CD4-positive, alpha-beta T cell treated with Interleukin-21 for 1 hour (primary cell): ENCODE measurements around the gene VAT1L.

Experiments
- DNase-seq: peaks from one replicate; pipeline ENCODE4 v3.0.0-alpha.2; 2020

VAT1L gene, protein sequence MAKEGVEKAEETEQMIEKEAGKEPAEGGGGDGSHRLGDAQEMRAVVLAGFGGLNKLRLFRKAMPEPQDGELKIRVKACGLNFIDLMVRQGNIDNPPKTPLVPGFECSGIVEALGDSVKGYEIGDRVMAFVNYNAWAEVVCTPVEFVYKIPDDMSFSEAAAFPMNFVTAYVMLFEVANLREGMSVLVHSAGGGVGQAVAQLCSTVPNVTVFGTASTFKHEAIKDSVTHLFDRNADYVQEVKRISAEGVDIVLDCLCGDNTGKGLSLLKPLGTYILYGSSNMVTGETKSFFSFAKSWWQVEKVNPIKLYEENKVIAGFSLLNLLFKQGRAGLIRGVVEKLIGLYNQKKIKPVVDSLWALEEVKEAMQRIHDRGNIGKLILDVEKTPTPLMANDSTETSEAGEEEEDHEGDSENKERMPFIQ

DNA sequence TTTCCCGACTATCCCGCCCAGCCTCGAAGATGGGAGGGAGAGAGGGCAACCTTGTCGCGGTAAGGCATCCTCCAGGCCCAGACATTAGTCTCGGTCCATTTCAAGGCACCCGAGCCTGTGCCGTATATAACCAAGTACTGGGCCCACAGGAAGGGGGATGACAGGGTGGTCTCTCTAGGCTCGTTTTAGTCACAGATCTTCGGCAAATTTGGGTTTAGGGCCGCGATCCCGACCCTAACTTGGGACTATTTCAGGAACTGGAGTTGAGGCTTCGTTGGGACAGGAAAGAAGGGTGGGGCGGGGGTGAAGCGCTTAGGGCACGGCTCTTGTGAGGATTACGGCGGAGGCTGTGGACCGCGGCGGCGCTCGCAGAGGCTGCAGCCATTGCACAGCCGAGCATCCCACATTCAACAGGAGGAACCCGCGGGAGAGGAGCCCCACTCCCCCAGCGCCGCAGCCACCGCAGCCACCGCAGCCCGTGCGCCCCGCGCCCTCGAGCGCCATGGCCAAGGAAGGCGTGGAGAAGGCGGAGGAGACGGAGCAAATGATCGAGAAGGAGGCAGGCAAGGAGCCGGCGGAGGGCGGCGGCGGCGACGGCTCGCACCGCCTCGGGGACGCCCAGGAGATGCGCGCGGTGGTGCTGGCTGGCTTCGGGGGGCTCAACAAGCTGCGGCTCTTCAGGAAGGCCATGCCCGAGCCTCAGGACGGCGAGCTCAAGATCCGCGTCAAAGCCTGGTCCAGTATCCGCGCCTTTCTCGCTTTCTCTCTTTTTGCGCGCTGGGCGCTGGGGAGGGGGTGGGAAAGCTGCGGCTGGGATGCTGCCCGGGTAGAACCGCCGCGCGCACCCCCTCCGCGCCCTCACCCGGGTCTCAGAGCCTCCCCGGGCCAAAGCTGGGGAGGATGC lies at the start of gene VAT1L:
Gene VAT1L, plus strand, starts transcription at position 384 of the 904 bp plus-strand sequence. Its CDS starts 119 bp downstream, at position 503.
- no peak for DNase-seq

DNA sequence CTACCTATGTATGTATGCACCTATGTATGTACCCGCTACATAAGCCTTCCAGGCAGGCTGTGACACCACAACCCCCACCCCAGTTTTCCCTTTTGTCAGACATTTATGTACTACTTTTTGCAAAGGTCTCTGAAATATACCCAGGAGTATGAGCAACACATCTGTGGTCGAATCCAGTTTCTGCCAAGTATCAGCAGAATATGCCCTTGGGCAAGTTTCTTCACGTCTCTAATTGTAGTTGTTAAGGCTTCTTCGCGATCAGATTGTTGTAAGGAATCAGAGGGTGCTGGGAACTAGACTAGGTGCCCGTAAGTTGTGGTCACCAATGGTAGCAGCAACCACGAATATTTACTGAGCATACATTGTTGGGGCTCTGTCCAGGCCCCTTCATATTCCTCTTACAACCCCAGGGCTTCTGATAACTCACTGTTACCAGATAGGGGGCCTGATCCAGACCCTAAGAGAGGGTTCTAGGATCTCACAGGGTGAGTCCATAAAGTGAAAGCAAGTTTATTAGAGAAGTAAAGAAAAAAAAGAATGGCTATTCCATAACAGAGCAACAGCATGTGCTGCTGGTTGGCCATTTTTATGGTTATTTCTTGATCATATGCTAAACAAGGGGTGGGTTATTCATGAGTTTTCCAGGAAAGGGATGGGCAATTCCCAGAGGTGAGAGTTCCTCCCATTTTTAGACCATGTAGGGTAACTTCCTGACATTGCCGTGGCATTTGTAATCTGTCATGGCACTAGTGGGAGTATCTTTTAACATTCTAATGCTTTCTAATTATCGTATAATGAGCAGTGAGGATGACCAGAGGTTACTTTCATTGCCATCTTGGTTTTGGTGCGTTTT lies 49.4 kb upstream of the VAT1L start:
- DNase-seq = no peak

DNA sequence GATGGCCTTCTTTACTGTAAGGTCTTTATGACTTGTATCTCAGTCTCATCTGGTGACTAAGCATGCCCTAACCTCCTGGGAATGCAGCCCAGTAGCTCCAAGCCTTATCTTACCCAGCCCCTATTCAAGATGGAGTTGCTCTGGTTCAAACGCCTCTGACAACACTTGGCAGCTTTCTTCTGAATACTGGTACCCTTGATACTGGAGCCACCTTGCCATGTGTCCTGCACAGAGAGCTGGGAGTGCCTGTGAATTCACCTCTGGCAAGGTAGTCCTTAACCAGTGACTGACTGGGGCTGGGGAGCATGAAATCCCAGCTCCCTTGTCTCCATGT lies 48.8 kb upstream of the VAT1L start:
- DNase-seq = no peak

DNA sequence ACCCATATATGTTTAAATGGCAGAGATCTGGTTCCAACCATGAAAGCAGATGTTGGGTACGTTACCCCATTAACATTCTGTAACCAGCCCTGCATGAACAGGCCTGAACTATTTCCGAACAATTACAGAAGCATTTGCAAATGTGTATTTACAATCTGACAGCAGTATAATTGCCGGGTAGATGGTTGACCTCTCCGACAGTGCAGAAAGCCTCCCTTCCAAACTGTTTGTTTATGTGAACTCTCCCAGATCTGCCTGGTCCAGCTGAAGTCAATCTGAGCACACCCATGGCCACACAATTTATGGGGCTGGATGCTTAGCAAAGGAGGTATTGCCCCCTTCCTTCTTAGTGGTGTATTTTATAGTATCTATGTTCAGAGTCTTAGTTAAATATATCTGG lies 44.2 kb upstream of the VAT1L start:
- no peak for DNase-seq

DNA sequence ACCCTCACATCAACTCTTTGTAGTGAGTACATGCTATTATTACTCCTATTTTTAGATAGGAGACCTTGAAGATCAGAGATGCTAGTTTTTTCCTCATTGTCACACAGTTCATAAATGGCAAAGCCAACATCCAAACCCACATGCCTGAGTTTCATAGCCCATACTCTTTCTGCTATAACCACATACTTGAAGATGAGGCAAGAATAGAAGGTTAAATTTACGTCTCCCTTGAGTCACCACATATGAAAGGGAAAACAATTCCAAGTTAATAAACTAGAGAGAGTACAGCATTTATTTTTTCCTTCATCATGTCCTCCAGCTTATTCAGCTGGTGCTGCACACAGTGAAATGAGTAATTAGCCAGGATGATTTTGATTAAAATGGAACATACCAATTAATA lies 42.4 kb upstream of the VAT1L start:
- DNase-seq = no peak

DNA sequence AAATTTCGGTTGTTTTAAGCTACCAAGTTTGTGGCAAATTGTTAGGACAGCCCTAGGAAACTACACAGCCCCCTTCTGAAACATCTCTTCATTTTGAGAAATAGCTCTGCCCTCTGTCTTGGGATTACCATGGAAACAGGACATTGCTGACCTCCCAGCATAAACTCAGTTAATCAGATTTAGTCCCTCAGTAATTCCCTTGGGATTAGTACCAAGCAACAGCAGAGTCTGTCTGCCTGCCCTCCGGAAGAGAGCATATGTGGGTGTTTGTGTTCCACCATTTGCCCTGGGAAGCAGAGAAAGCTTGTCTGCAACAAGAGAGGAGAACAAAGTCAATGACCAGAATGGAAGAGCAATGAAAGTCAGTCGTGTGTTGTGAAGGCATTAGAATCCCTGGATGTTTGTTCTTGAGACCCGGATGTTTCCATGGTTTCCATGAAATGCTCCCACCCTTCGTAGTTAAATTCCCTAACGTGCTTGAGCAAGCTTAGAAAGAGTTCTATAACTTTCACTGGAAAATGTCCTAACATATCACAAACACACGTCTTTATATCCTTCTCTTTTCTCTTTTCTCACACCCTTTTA lies 39.9 kb upstream of the VAT1L start:
- no peak for DNase-seq

DNA sequence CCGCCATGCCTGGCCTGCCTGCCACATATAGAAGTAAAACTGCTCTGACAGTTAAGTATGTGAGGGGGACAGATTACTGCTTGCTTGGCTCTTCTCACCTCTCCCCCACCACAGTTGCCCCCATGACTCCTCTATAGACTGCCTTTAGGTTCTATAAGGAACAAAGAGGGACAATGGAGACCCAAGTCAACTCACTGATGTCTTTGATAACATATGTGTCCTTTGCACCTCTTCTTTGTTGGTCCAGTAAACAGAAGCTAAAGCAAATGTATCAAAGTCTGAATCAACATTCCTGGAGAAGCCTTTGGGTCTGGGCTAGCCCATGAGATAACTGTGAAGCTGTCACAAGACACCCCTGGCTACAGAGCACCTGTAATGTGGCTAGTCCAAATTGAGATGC lies 38.9 kb upstream of the VAT1L start:
- DNase-seq = no peak

DNA sequence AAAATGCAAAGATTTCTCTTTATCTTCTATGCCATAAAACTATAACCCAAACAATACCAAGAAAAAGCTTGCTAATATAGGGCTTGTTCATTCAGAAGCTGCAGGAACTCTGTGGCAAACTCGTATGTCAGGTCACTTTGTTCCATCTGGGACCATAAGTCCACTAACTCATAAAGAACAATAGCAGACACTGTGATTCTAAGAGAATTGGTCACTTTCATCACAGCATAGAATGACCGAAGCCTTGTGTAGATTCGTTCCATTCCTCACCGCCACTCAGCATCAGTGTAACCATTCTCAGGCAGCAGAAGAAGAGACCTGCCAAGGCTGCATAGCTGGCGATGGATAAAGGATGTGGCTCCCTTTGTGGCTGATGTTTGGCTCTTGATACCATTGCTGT lies 30.3 kb upstream of the VAT1L start:
- DNase-seq = no peak

DNA sequence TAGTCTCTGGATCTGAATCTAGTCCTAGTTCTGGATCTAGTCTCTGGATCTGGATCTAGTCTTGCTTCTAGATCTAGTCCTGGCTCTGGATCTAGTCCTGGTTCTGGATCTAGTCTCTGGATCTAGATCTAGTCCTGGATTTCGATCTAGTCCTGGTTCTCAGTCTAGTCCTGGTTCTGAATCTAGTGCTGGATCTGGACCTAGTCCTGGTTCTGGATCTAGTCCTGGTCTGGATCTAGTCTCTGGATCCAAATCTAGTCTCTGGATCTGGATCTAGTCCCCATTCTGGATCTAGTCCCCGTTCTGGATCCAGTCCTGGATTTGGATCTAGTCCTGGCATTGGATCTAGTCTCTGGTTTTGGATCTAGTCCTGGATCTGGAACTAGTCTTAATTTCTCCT lies 29.9 kb upstream of the VAT1L start:
- DNase-seq = no peak

DNA sequence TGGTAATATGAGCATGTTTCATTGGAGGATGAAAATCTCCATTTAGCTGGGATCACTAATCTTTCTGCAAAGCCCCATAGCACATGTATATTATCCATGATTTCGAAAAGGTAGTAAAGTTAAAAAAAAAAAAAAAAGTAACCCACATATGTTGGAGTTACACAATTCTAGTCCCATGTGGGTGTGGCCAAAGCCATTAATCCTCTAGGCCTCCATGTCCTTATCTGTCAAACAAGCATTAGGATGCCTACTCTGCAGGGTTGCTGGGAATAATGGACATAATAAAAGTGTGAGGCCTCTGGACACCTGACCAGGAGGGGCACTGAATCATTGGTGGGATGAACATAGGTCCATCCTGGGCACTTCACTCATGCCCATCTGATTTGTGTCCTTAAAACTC lies 29.2 kb upstream of the VAT1L start:
- DNase-seq = no peak

DNA sequence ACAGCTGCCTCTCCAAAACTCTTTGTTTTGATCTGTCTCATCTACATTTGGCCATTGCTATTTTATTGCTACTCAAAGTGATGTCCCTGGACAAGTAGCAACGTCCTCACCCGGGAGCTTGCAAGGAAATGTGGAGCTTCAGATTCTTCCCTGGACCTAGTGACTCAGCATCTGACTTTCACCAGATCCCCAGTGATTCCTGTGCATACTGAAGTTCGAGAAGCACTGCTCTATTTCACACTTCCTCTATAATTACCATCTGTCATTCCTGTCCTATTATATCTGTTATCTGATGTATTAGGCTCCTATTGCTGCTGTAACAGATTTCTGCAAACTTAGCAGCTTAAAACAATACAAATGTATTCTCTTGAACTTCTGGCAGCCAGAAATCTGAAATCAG lies 28.5 kb upstream of the VAT1L start:
- no peak for DNase-seq

DNA sequence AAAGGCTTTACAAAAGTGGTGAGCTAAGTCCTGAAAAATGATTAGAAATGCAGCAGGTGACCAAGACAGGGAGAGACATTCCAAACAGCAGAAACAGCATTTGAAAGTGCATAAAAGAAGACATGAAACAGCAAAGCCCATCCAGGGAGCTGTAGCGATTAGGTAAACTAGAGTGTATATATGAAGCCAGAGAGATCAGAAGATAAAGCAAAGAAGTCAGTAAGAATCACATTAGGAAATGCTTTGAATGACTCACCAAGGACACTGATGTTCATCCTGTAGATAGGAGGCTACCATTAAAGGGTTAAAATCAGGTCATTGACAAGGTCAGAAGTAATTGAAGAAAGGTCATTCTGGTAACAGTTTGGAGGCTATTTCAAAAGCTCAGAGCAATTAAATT lies 27.6 kb upstream of the VAT1L start:
- DNase-seq = no peak

DNA sequence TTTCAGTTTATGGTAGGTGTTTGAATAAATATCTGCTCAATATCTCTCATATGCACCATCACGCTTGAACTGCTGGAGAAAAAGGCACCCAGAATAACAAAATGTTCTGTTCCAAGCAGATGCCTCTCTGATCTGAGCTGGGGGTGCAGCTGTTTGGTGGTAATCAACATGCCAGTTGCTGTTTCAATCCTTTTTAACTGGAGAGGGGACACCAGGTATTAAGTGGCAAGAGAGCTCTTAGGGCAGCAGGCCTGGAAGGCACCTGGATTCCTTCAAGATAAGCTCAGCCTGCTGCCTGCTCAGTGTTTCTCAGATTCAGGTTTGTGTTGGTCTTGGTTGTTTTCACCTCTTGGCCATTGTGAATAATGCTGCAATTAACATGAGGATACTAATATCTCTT lies 27.2 kb upstream of the VAT1L start:
- no peak for DNase-seq

DNA sequence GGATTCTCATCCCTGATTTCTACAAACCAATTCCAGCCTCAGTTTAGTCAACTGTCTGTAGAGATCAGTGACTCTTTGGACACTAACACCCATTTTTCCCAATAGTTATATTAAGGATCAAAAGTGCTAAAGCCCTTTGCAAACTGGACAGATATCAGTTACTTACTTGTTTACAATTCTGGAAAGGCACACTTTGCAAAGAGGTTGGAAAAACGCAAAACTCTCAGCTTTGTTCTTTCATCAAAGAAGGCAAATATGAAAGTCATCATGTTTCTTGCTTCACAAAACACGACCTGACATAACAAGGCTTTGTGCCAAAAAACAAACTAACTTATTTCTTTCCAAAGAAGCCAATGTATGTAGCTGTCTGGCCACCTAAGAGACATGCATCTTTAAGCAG lies 26.1 kb upstream of the VAT1L start:
- DNase-seq = no peak

DNA sequence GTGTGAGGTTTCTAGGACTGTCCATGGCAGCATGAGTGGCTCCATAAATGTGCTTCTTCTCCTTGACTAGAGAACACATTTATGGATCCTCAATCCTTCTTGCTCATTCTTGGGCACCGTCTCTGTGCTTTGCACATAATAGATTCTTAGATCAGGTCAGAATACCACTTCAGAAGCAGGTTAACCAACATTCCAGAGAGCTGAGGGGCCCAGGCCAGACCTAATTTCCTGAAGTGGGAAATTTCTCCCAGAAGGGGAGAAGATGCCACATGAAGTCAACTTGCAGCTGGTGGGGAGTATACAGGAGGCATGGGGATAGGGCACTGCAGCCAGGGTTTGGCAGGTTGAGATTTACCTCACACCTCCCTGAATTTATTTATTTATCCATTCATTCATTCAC lies 24.4 kb upstream of the VAT1L start:
- no peak for DNase-seq

DNA sequence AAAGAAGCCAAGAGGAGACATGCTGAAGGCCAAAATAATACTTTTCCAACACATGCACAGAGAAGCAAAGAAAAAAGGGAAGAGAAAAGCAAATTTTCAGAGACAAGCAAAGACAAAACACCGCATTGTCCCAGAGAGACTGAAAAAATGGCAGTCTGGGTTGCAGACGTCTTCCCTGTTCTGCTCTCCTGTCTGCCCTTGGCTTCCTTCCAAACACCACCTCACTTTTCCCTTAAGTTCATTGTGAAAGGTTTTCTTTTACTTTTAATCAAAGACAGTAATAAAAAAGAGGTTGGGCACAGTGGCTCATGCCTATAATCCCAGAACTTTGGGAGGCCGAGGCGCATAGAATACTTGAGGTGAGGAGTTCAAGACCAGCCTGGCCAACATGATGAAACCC lies 21.2 kb upstream of the VAT1L start:
- no peak for DNase-seq

DNA sequence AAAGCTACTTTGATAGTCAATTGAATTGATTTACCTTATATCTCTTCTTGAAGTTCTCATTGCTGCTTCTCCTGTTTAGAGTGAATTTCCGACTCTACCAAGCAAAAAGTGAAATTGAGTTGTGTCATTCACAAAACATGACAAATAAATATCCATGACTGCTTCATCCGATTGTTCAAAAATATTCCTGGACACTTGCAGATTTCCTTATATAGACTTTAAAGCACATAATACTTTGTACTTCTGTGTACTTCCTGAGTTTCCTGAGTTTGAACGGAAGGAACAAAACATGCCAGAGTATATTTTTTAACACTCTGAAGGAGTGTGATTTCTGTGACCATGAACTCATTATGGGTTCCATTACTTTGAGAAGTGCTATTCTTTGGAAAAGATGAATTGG lies 20.5 kb upstream of the VAT1L start:
- no peak for DNase-seq

DNA sequence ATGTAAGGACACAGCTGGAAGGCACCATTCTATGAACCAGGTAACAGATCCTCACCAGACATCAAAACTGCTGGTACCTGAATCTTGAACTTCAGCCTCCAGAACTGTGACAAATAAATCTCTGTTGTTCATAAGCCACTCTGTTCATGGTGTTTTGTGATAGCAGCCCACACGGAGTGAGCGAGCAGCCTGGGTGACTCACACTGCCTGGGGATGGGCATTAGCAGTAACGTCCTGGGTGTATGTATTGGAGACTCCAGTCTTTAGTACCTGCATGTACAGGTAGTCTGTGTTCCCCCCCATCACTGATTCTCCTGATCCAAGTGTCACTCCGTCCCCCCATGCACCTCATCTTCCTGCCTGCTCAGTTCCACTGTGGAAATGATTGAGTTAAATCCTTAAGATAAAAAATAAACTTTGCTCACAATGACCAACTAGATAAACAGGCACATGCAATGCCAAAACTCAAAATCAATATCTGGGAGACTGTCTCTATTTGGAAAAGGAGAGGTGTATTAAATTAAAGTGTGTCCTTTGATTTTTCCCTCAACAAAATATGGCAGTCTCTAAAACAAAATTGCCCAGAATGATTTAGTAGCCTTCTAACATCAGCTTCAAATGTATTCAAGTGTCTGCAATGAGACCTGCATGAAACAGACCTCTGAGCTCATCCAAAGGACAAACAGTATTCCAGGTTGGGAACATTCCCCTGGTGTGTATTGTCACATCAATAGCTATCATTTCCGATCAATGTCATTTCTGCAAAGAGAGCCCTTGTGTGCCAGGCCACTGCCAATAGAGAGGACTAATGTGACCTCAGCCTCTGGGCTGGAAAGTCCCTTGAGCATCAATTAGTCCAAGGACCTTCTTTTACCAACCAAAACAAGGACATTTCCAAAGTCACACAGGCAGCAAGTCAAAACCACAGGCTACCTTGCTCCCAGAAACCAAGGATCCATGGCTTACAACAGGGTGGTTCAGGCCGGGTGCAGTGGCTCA lies 12.2 kb upstream of the VAT1L start:
- no peak for DNase-seq

DNA sequence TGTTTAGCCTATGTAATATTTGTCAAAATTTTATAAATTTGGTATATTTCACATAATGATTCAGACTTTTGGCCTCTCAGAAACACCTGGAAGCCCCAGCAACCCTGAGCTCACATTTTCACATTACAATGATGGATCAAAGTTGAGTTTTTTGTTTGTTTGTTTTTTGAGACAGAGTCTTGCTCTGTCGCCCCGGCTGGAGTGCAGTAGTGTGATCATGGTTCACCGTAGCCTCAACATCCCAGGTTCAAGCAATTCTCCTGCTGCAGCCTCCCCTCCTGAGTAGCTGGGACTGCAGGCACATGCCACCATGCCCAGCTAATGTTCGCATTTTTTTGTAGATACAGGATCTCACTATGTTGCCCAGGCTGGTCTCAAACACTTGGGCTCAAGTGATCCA lies 10.6 kb upstream of the VAT1L start:
- DNase-seq = no peak

DNA sequence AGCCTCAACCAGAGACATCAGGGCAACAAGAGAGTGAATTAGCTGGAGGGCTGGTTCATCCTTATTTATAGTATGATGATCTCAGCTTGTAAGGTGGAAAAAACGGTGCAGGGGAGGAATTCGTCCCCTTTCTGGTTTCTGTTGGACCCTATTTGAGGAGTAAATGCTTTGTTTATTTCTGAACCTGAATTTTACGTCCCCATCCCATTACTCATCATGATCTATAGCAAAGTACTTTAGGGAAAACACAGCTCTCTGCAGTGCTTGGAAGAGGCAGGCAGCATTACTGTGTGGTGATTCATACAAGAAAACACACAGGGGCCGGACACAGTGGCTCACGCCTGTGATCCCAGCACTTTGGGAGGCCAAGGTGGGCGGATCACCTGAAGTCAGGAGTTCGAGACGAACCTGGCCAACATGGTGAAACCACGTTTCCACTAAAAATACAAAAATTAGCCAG lies 8.0 kb upstream of the VAT1L start:
- no peak for DNase-seq

DNA sequence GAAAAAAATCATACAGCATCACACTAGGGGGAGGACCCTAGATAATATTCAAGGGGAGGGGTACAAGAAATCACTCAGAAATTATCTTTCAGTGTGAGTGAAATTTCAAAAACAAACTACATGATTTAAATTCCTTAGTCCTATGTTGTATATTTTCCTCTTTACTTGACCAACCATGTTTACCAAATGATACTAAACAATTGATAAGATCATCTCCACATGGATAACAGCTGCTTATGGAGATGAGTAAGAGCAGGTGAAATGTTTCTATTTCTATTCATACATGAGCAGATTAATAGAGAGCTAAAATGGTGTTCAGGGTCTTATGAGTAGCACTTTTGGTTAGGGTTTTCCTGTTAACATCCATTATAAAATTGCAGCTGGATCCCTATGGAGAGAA lies 7.3 kb upstream of the VAT1L start:
- no peak for DNase-seq

DNA sequence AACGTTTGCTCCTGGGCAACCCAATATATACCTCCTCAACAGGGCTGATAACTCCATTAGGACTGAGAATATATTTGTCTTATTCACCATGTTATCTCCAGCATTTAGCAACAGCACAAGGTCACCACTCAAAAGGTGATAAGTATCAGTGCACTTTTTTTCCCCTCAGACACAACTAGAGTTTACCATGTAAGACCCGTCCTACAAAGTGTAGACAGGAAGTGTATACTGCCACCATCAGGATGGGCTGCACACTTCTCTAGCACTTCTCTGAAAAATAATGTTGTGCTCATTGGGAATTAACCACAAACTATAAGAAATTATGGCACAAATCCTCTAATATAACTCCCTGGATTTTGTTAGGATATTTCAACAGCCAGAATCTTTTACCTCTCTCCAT lies 5.7 kb upstream of the VAT1L start:
- DNase-seq = no peak
